Measurements from ENCODE around the gene TMEM123.

TMEM123 gene

GRCh38 chr11:102452461-102453301 is at the start of gene TMEM123:
TMEM123 (minus strand) TSS chr11:102452765; CDS start chr11:102452623, 142 bp downstream.
- Histone ChIP-seq H3K9ac (ENCODE audit: low read length in 5 of 5) (peak within 1 kb of the TSS; percentile 61 to 84 (median 76)), H3K4me1 (ENCODE audit: control insufficient read depth in 5 of 5, insufficient read depth in 5 of 5, low read length in 5 of 5) (peaks cover 4 to 46% (median 37%) of the 10 kb centered on the region in 5 donors)

GRCh38 chr11:102500829-102501228 is 48.3 kb upstream of the TMEM123 start:
- Histone ChIP-seq H3K9ac (ENCODE audit: low read length in 5 of 5) (no peak overlapping the region), H3K4me1 (ENCODE audit: control insufficient read depth in 5 of 5, insufficient read depth in 5 of 5, low read length in 5 of 5) (no peaks in the 10 kb centered on the region), H3K4me3 (ENCODE audit: low read depth in 1 of 5, low read length in 5 of 5) (no peak overlapping the region), H3K27ac (ENCODE audit: low read depth, low read length) (no peak overlapping the region), H3K9me3 (ENCODE audit: control insufficient read depth in 5 of 5, low read length in 5 of 5) (no peaks in the 10 kb centered on the region), H3K27me3 (ENCODE audit: control insufficient read depth in 5 of 5, insufficient read depth in 4 of 5, low read length in 5 of 5) (no peaks in the 10 kb centered on the region), H3K36me3 (ENCODE audit: control insufficient read depth in 5 of 5, insufficient read depth in 5 of 5, low read length in 5 of 5) (no peaks in the 10 kb centered on the region)

More at GRCh38 chr11:102452461-102453301, at the start of gene TMEM123:
- Histone ChIP-seq H3K36me3 (ENCODE audit: control insufficient read depth in 5 of 5, insufficient read depth in 5 of 5, low read length in 5 of 5) (peaks cover 0 to 5% (median 0%) of the 10 kb centered on the region in 5 donors), H3K27me3 (ENCODE audit: control insufficient read depth in 5 of 5, insufficient read depth in 4 of 5, low read length in 5 of 5) (no peaks in the 10 kb centered on the region), H3K4me3 (ENCODE audit: low read depth in 1 of 5, low read length in 5 of 5) (peak within 1 kb of the TSS; percentile 78 to 95 (median 92)), H3K27ac (ENCODE audit: low read depth, low read length) (peak within 1 kb of the TSS; percentile 64), H3K9me3 (ENCODE audit: control insufficient read depth in 5 of 5, low read length in 5 of 5) (no peaks in the 10 kb centered on the region)

- Histone ChIP-seq H3K9me3 (ENCODE audit: control insufficient read depth in 5 of 5, low read length in 5 of 5) (no peaks in the 10 kb centered on the region), H3K27ac (ENCODE audit: low read depth, low read length) (no peak overlapping the region), H3K4me1 (ENCODE audit: control insufficient read depth in 5 of 5, insufficient read depth in 5 of 5, low read length in 5 of 5) (no peaks in the 10 kb centered on the region), H3K36me3 (ENCODE audit: control insufficient read depth in 5 of 5, insufficient read depth in 5 of 5, low read length in 5 of 5) (no peaks in the 10 kb centered on the region), H3K9ac (ENCODE audit: low read length in 5 of 5) (no peak overlapping the region), H3K27me3 (ENCODE audit: control insufficient read depth in 5 of 5, insufficient read depth in 4 of 5, low read length in 5 of 5) (no peaks in the 10 kb centered on the region), H3K4me3 (ENCODE audit: low read depth in 1 of 5, low read length in 5 of 5) (no peak overlapping the region)
Measured at GRCh38 chr11:102499931-102500330, 47.4 kb upstream of the TMEM123 start.

- Histone ChIP-seq H3K9me3 (ENCODE audit: control insufficient read depth in 5 of 5, low read length in 5 of 5) (no peaks in the 10 kb centered on the region), H3K9ac (ENCODE audit: low read length in 5 of 5) (no peak overlapping the region), H3K4me1 (ENCODE audit: control insufficient read depth in 5 of 5, insufficient read depth in 5 of 5, low read length in 5 of 5) (no peaks in the 10 kb centered on the region), H3K27ac (ENCODE audit: low read depth, low read length) (no peak overlapping the region), H3K27me3 (ENCODE audit: control insufficient read depth in 5 of 5, insufficient read depth in 4 of 5, low read length in 5 of 5) (no peaks in the 10 kb centered on the region), H3K36me3 (ENCODE audit: control insufficient read depth in 5 of 5, insufficient read depth in 5 of 5, low read length in 5 of 5) (no peaks in the 10 kb centered on the region), H3K4me3 (ENCODE audit: low read depth in 1 of 5, low read length in 5 of 5) (no peak overlapping the region)
Measured at GRCh38 chr11:102499151-102499550, 46.6 kb upstream of the TMEM123 start.

GRCh38 chr11:102497061-102497460 is 44.5 kb upstream of the TMEM123 start:
- Histone ChIP-seq H3K36me3 (ENCODE audit: control insufficient read depth in 5 of 5, insufficient read depth in 5 of 5, low read length in 5 of 5) (no peaks in the 10 kb centered on the region), H3K27ac (ENCODE audit: low read depth, low read length) (no peak overlapping the region), H3K4me1 (ENCODE audit: control insufficient read depth in 5 of 5, insufficient read depth in 5 of 5, low read length in 5 of 5) (no peaks in the 10 kb centered on the region), H3K9ac (ENCODE audit: low read length in 5 of 5) (no peak overlapping the region), H3K9me3 (ENCODE audit: control insufficient read depth in 5 of 5, low read length in 5 of 5) (no peaks in the 10 kb centered on the region), H3K27me3 (ENCODE audit: control insufficient read depth in 5 of 5, insufficient read depth in 4 of 5, low read length in 5 of 5) (peaks cover 0 to 4% (median 0%) of the 10 kb centered on the region in 5 donors), H3K4me3 (ENCODE audit: low read depth in 1 of 5, low read length in 5 of 5) (no peak overlapping the region)

- Histone ChIP-seq H3K4me3 (ENCODE audit: low read depth in 1 of 5, low read length in 5 of 5) (no peak overlapping the region), H3K36me3 (ENCODE audit: control insufficient read depth in 5 of 5, insufficient read depth in 5 of 5, low read length in 5 of 5) (no peaks in the 10 kb centered on the region), H3K9me3 (ENCODE audit: control insufficient read depth in 5 of 5, low read length in 5 of 5) (no peaks in the 10 kb centered on the region), H3K27ac (ENCODE audit: low read depth, low read length) (no peak overlapping the region), H3K4me1 (ENCODE audit: control insufficient read depth in 5 of 5, insufficient read depth in 5 of 5, low read length in 5 of 5) (no peaks in the 10 kb centered on the region), H3K9ac (ENCODE audit: low read length in 5 of 5) (no peak overlapping the region), H3K27me3 (ENCODE audit: control insufficient read depth in 5 of 5, insufficient read depth in 4 of 5, low read length in 5 of 5) (peaks cover 0 to 4% (median 0%) of the 10 kb centered on the region in 5 donors)
Measured at GRCh38 chr11:102495161-102496042, 42.8 kb upstream of the TMEM123 start.

GRCh38 chr11:102494216-102494615 is 41.7 kb upstream of the TMEM123 start:
- Histone ChIP-seq H3K4me1 (ENCODE audit: control insufficient read depth in 5 of 5, insufficient read depth in 5 of 5, low read length in 5 of 5) (no peaks in the 10 kb centered on the region), H3K9me3 (ENCODE audit: control insufficient read depth in 5 of 5, low read length in 5 of 5) (no peaks in the 10 kb centered on the region), H3K9ac (ENCODE audit: low read length in 5 of 5) (no peak overlapping the region), H3K27ac (ENCODE audit: low read depth, low read length) (no peak overlapping the region), H3K36me3 (ENCODE audit: control insufficient read depth in 5 of 5, insufficient read depth in 5 of 5, low read length in 5 of 5) (no peaks in the 10 kb centered on the region), H3K4me3 (ENCODE audit: low read depth in 1 of 5, low read length in 5 of 5) (no peak overlapping the region), H3K27me3 (ENCODE audit: control insufficient read depth in 5 of 5, insufficient read depth in 4 of 5, low read length in 5 of 5) (peaks cover 0 to 4% (median 0%) of the 10 kb centered on the region in 5 donors)

GRCh38 chr11:102493524-102493923 is 41.0 kb upstream of the TMEM123 start:
- H3K4me3 ChIP-seq (ENCODE audit: low read depth in 1 of 5, low read length in 5 of 5): no peak overlapping the region
- peaks cover 0 to 4% (median 0%) of the 10 kb centered on the region in 5 donors for H3K27me3 ChIP-seq (ENCODE audit: control insufficient read depth in 5 of 5, insufficient read depth in 4 of 5, low read length in 5 of 5)
- no peak overlapping the region for H3K9ac ChIP-seq (ENCODE audit: low read length in 5 of 5)
- no peak overlapping the region for H3K27ac ChIP-seq (ENCODE audit: low read depth, low read length)
- no peaks in the 10 kb centered on the region for H3K36me3 ChIP-seq (ENCODE audit: control insufficient read depth in 5 of 5, insufficient read depth in 5 of 5, low read length in 5 of 5)
- H3K4me1 ChIP-seq (ENCODE audit: control insufficient read depth in 5 of 5, insufficient read depth in 5 of 5, low read length in 5 of 5): no peaks in the 10 kb centered on the region
- no peaks in the 10 kb centered on the region for H3K9me3 ChIP-seq (ENCODE audit: control insufficient read depth in 5 of 5, low read length in 5 of 5)

- Histone ChIP-seq H3K27me3 (ENCODE audit: control insufficient read depth in 5 of 5, insufficient read depth in 4 of 5, low read length in 5 of 5) (peaks cover 0 to 4% (median 0%) of the 10 kb centered on the region in 5 donors), H3K36me3 (ENCODE audit: control insufficient read depth in 5 of 5, insufficient read depth in 5 of 5, low read length in 5 of 5) (no peaks in the 10 kb centered on the region), H3K9me3 (ENCODE audit: control insufficient read depth in 5 of 5, low read length in 5 of 5) (no peaks in the 10 kb centered on the region), H3K9ac (ENCODE audit: low read length in 5 of 5) (no peak overlapping the region), H3K27ac (ENCODE audit: low read depth, low read length) (no peak overlapping the region), H3K4me3 (ENCODE audit: low read depth in 1 of 5, low read length in 5 of 5) (no peak overlapping the region), H3K4me1 (ENCODE audit: control insufficient read depth in 5 of 5, insufficient read depth in 5 of 5, low read length in 5 of 5) (no peaks in the 10 kb centered on the region)
Measured at GRCh38 chr11:102491969-102492368, 39.4 kb upstream of the TMEM123 start.

All from subcutaneous abdominal adipose tissue (tissue), 5 donors.